ENCODE data around the gene ANGPTL2. TPM values are rescaled to one million over a fixed set of nuclear protein-coding genes. Genes with fewer than 3 reads are reported as not detected.

Gene ANGPTL2
- total and polyA plus RNA-seq, 9 of the 15 experiments (the other 6 are each of a cell fraction or from before 2014, with no cell fraction given) = not detected

GRCh38 chr9:127129073-127129717 is 6.8 kb upstream of the ANGPTL2 start (continued):
- TF ChIP-seq HES1 (IDR thresholded peaks at IDR 0.05; ENCODE audit: low read depth) (no peak), FOXP4 (CRISPR knock-in tag; IDR thresholded peaks at IDR 0.05; ENCODE audit: borderline replicate concordance) (no peak), TRIM24 (IDR thresholded peaks at IDR 0.05) (no peak), ZNF3 (CRISPR knock-in tag; IDR thresholded peaks at IDR 0.05) (no peak), TBL1XR1 (IDR thresholded peaks at IDR 0.05; ENCODE audit: low read length in 2 of 2) (0 out of 4 replicates have a peak, but pooled peaks of 1 of the 2 experiments have one; percentile 28), ESRRA (IDR thresholded peaks at IDR 0.05; ENCODE audit: borderline replicate concordance, low read depth) (peak; percentile 70; the same call in 1 of the 2 replicates), ZBTB26 (CRISPR knock-in tag; IDR thresholded peaks at IDR 0.05) (no peak), UBTF (IDR thresholded peaks at IDR 0.05; ENCODE audit: borderline replicate concordance in 1 of 2, low read depth in 2 of 2, low read length in 2 of 2) (no peak), POLR2AphosphoS2 (IDR thresholded peaks at IDR 0.05; ENCODE audit: low read length) (no peak), VEZF1 (CRISPR knock-in tag; IDR thresholded peaks at IDR 0.05) (peak; percentile 34; the same call in 1 of the 2 replicates), MEIS2 (IDR thresholded peaks at IDR 0.05; ENCODE audit: partially characterized antibody) (no peak), PML (IDR thresholded peaks at IDR 0.05; ENCODE audit: low read length) (peak; percentile 32; the same call in 1 of the 2 replicates), CBFA2T2 (conservative IDR thresholded peaks at IDR 0.05) (peak; percentile 60), NFXL1 (CRISPR knock-in tag; IDR thresholded peaks at IDR 0.05) (no peak), HNRNPH1 (optimal IDR thresholded peaks at IDR 0.05; ENCODE audit: low read depth, low read length) (no peak), PPARD (CRISPR knock-in tag; IDR thresholded peaks at IDR 0.05) (no peak), ZBTB12 (CRISPR knock-in tag; IDR thresholded peaks at IDR 0.05) (0 out of 2 replicates have a peak, but pooled peaks have one; percentile 8), MXI1 (IDR thresholded peaks at IDR 0.05; ENCODE audit: low read depth, low read length) (no peak), ARID1B (IDR thresholded peaks at IDR 0.05) (peak; percentile 88)

All from K562 (cell line).